K562 (cell line): ENCODE results near the gene SETD4. TPM values are rescaled to one million over a fixed set of nuclear protein-coding genes. Genes with fewer than 3 reads are reported as not detected.

Experiments used
- ATAC-seq: fragments of 200-7000 bp; cut with Tn5 transposase; 3 replicates; pipeline ENCODE4 v1.9.1; 2020; ENCODE audit warnings: moderate library complexity
- BruUV-seq: library from RNA; stranded (reverse); fragments of 400-500 nt; replicated peaks from 2 replicates; lab custom pipeline; 2021; lab: Mats Ljungman, UMichigan
- CTCF ChIA-PET: fragments of 300-600 bp; formaldehyde crosslinking; extraction: SDS; loops from one replicate; lab custom pipeline; 2021; ENCODE audit warnings: low intra/inter-chr PET ratio; lab: Yijun Ruan, JAX
- POLR2A ChIA-PET: fragments of 300-600, 350-650 bp; sonication (Branson Sonifier 250); formaldehyde crosslinking; extraction: SDS; loops from one replicate; lab custom pipeline; 2021; ENCODE audit warnings: antibody characterized with exemption, inconsistent platforms; lab: Yijun Ruan, JAX
- DNase-seq, 4 experiments: peaks; one replicate each; pipeline versions ENCODE4 v3.0.0 to v3.0.0-alpha.2; 2011 to 2018; ENCODE audit warnings: low spot score in 3 of 4, mixed read lengths in 3 of 4; ENCODE audit errors: extremely low read depth in 1 of 4
- FAIRE-seq: peaks from 2 replicates; lab custom pipeline; 2011; peaks lifted over from hg19 to GRCh38; lab: Jason Lieb, UNC
- H2AFZ ChIP-seq: 2 replicates; pipeline ENCODE4 v1.6.0; 2011; ENCODE audit warnings: low read depth, low read length, control low read depth, inconsistent platforms
- H3K27ac ChIP-seq: fragments of 200-600 bp; 3 replicates; pipeline ENCODE4 v1.8.0; 2011; ENCODE audit warnings: low read depth, mild to moderate bottlenecking, control low read depth, inconsistent platforms, low read length, moderate library complexity, mixed read lengths; ENCODE audit errors: extremely low read depth
- H3K27me3 ChIP-seq, 2 experiments: fragments of 300-600 bp in 1 of 2; 2 replicates in 1 of 2; 3 replicates in 1 of 2; pipeline versions ENCODE4 v1.6.0 to v1.8.0; 2011; ENCODE audit warnings: inconsistent platforms in 2 of 2, low read length in 2 of 2, mild to moderate bottlenecking in 1 of 2, mixed read lengths in 1 of 2, moderate library complexity in 1 of 2; ENCODE audit not compliant: control insufficient read depth in 2 of 2, insufficient read depth in 2 of 2
- H3K36me3 ChIP-seq: fragments of 300-600 bp; 3 replicates; pipeline ENCODE4 v1.8.0; 2011; ENCODE audit warnings: mild to moderate bottlenecking, low read length, inconsistent platforms; ENCODE audit not compliant: control insufficient read depth, insufficient read depth
- H3K4me1 ChIP-seq, 2 experiments: fragments of 200-600 bp in 1 of 2; replicated peaks in 1 of 2; 2 replicates in 1 of 2; 3 replicates in 1 of 2; pipeline versions ENCODE4 v1.5.1 to v1.8.0; 2011; ENCODE audit warnings: inconsistent platforms in 2 of 2, low read length in 2 of 2, mild to moderate bottlenecking in 1 of 2, mixed read lengths in 1 of 2, moderate library complexity in 1 of 2; ENCODE audit not compliant: control insufficient read depth in 2 of 2, insufficient read depth in 2 of 2
- H3K4me2 ChIP-seq: 2 replicates; pipeline ENCODE4 v1.6.1; 2011; ENCODE audit warnings: low read length, control low read depth, inconsistent platforms, mixed read lengths; ENCODE audit not compliant: insufficient read depth
- H3K4me3 ChIP-seq: fragments of 200-600 bp; sonication (generic), shearing (Covaris generic); 2 replicates; pipeline ENCODE4 v1.5.1; 2016; ENCODE audit warnings: control low read depth, inconsistent platforms
- H3K79me2 ChIP-seq: fragments of 200-600 bp; 3 replicates; pipeline ENCODE4 v1.8.0; 2011; ENCODE audit warnings: low read length, inconsistent platforms; ENCODE audit not compliant: control insufficient read depth, insufficient read depth
- H3K9ac ChIP-seq, 2 experiments: 2 replicates each; pipeline versions ENCODE4 v1.6.0 to v1.6.1; 2011; ENCODE audit warnings: low read depth in 2 of 2, low read length in 2 of 2, control low read depth in 1 of 2, inconsistent platforms in 1 of 2, mild to moderate bottlenecking in 1 of 2, mixed read lengths in 1 of 2; ENCODE audit not compliant: insufficient read depth in 1 of 2
- H3K9me1 ChIP-seq: one replicate; pipeline ENCODE4 v1.6.0; 2011; ENCODE audit warnings: inconsistent platforms, mild to moderate bottlenecking, low read length, moderate library complexity; ENCODE audit not compliant: control insufficient read depth, insufficient read depth
- H3K9me3 ChIP-seq: replicated peaks from 2 replicates; pipeline ENCODE4 v1.5.1; 2011; ENCODE audit warnings: low read depth, low read length, inconsistent platforms; ENCODE audit not compliant: control insufficient read depth, insufficient read depth
- H4K20me1 ChIP-seq: replicated peaks from 2 replicates; pipeline ENCODE4 v1.6.1; 2011; ENCODE audit warnings: low read length, inconsistent platforms, mixed read lengths; ENCODE audit not compliant: control insufficient read depth, insufficient read depth
- ARHGAP35 ChIP-seq: fragments of 450-650 bp; IDR thresholded peaks from 2 replicates; pipeline ENCODE4 v1.6.1; 2018; ENCODE audit not compliant: partially characterized antibody
- NELFE ChIP-seq: IDR thresholded peaks from 2 replicates; pipeline ENCODE4 v1.6.1; 2011; ENCODE audit warnings: mild to moderate bottlenecking; ENCODE audit not compliant: insufficient read depth, insufficient read length
- SPI1 ChIP-seq: IDR thresholded peaks from 2 replicates; pipeline ENCODE4 v1.6.1; 2011; ENCODE audit warnings: low read depth, low read length, control low read depth, borderline replicate concordance
- THRA ChIP-seq: fragments of 450-650 bp; IDR thresholded peaks from 2 replicates; pipeline ENCODE4 v1.6.1; 2017; ENCODE audit warnings: mild to moderate bottlenecking, moderate library complexity
- ZNF436 ChIP-seq: fragments of 250-450, 450-650 bp; sonication (Bioruptor Pico); formaldehyde crosslinking; IDR thresholded peaks from 2 replicates; pipeline ENCODE4 v1.7.0; 2020; ENCODE audit warnings: mild to moderate bottlenecking
- WGBS: fragments of 100-300 bp; shearing (Covaris generic); methylation state at CpG from one replicate; pipeline ENCODE4 v1.1.6; 2016; ENCODE audit warnings: low coverage, mixed read lengths; ENCODE audit not compliant: insufficient coverage; ENCODE audit errors: missing lambda C conversion rate; 5-methylcytosine and 5-hydroxymethylcytosine counted together
- in situ Hi-C: fragments of 300-500 bp; cut with MboI; formaldehyde crosslinking; loops from 4 replicates; pipeline ENCODE4 v1.15.0; 2018; ENCODE audit warnings: inconsistent platforms, mixed read lengths
- intact Hi-C: fragments of 100-400 bp; cut with micrococcal nuclease; formaldehyde crosslinking; loops from 2 replicates; pipeline ENCODE4 v1.14.2; 2022
- polyA plus RNA-seq, 8 experiments: library from polyadenylated mRNA; depleted of rRNA in 4 of 8; stranded (reverse) in 5 of 8; unstranded in 3 of 8; fragments of >200 nt; fragmentation: Nextera tagmentation in 2 of 8; fragmentation: Illumina TruSeq in 1 of 8; extraction: Ambion mirVana in 2 of 8; extraction: Trizol in 1 of 8; gene quantifications; 2 replicates each; pipeline versions ENCODE4 v1.2.1 to v1.2.3, GENCODE V29; 2011 to 2014; ENCODE audit warnings: inconsistent platforms in 1 of 8, missing spikeins in 1 of 8
- total RNA-seq, 7 experiments: library from RNA; depleted of rRNA in 6 of 7; stranded (reverse); fragments of >200 nt in 6 of 7; fragmentation: Illumina TruSeq in 2 of 7; extraction: Trizol in 2 of 7; gene quantifications; 2 replicates each; pipeline versions ENCODE4 v1.2.1 to v1.2.3, GENCODE V29; 2011 to 2021; ENCODE audit warnings: low replicate concordance in 1 of 7
- TF ChIP-seq, protein P1 (sequence below), 2 experiments: fragments of 450-650 bp; formaldehyde crosslinking in 1 of 2; IDR thresholded peaks; 2 replicates each; pipeline versions ENCODE4 v1.4.0 to v1.6.1; 2014 to 2020; ENCODE audit warnings: mild to moderate bottlenecking in 2 of 2, borderline replicate concordance in 1 of 2, low read depth in 1 of 2

SETD4 gene
- total and polyA plus RNA-seq, 9 of the 15 experiments (the other 6 are each of a cell fraction or from before 2014, with no cell fraction given), result 16.1 to 51.3 (median 25.7) TPM

DNA sequence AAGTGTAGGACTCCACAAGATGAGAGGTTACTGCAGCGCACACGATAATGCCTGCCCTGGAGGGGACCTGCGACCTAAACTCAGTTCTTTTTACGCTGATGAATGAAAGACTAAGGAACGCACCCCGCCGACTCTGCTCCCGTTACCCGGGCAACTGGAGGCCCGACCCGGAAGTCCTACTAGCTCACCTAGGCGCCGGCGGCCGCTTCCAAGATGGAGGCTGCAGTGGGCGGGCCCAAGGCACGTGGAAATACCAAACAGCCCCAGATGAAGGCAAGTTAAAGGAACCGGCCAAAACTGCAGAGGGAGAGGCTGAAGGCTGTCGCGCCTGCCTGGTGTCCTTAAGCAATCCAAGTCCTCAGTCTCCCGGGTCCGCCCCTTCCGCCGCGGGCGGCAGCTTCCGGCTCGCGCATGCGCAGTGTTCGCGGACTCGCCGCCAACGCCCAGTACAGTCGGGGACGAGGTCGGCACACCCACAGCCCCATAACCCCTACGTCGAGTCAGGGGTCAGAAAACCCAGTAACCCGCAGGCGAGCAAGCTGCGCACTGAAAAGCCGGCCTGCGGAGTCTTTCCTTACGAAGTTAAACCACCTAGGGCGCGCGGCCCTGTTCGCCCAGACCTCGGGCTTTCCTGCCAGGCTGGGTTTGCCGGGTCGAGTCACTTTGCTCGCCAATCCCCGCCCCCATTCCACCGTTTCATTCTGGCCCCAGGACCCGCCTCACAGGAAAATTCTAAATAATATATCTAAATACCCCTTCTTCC is at the start of gene SETD4 (continued):
- TF ChIP-seq THRA (no peak), ARHGAP35 (no peak), ZNF436 (no peak)

- CTCF ChIA-PET, result no interaction called here
- ATAC-seq, result no peak
- Histone ChIP-seq H3K9me1 (no peaks in the 10 kb centered on the region), H4K20me1 (no peaks in the 10 kb centered on the region), H3K27me3 (peaks cover 3 to 4% of the 10 kb centered on the region in 2 experiments; a peak in 2 of 5 replicates), H3K36me3 (no peaks in the 10 kb centered on the region), H3K4me2 (no peak overlapping the region), H3K79me2 (no peaks in the 10 kb centered on the region), H3K27ac (no peak overlapping the region), H3K9me3 (peaks cover 2% of the 10 kb centered on the region; the same call in 1 of the 2 replicates), H3K9ac (no peak overlapping the region), H2AFZ (no peak overlapping the region), H3K4me3 (no peak overlapping the region), H3K4me1 (peaks cover 0 to 6% of the 10 kb centered on the region in 2 experiments; a peak in 1 of 5 replicates)
- BruUV-seq, result no TSS peak
- in situ Hi-C loops (loop anchor here (5.0 kb wide), 1 partner anchor 83 kb away; no protein-coding TSS in a partner anchor), intact Hi-C loops (loop anchor here (5.0 to 10.0 kb wide), 2 partner anchors 48 to 165 kb away; partner anchors contain the start of gene SETD4)
- POLR2A ChIA-PET, result no interaction called here
- 31% methylated on average over 10 of the region's 10 CpGs for WGBS
- FAIRE-seq, result no peak
- DNase-seq, result no peak
- TF ChIP-seq SPI1 (no peak), NELFE (no peak)
- TF ChIP-seq, protein P1, sequence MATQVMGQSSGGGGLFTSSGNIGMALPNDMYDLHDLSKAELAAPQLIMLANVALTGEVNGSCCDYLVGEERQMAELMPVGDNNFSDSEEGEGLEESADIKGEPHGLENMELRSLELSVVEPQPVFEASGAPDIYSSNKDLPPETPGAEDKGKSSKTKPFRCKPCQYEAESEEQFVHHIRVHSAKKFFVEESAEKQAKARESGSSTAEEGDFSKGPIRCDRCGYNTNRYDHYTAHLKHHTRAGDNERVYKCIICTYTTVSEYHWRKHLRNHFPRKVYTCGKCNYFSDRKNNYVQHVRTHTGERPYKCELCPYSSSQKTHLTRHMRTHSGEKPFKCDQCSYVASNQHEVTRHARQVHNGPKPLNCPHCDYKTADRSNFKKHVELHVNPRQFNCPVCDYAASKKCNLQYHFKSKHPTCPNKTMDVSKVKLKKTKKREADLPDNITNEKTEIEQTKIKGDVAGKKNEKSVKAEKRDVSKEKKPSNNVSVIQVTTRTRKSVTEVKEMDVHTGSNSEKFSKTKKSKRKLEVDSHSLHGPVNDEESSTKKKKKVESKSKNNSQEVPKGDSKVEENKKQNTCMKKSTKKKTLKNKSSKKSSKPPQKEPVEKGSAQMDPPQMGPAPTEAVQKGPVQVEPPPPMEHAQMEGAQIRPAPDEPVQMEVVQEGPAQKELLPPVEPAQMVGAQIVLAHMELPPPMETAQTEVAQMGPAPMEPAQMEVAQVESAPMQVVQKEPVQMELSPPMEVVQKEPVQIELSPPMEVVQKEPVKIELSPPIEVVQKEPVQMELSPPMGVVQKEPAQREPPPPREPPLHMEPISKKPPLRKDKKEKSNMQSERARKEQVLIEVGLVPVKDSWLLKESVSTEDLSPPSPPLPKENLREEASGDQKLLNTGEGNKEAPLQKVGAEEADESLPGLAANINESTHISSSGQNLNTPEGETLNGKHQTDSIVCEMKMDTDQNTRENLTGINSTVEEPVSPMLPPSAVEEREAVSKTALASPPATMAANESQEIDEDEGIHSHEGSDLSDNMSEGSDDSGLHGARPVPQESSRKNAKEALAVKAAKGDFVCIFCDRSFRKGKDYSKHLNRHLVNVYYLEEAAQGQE (IDR thresholded peaks at IDR 0.05; ENCODE audit: borderline replicate concordance), result no peak
- TF ChIP-seq, protein P1 (CRISPR knock-in tag; IDR thresholded peaks at IDR 0.05; ENCODE audit: low read depth), result no peak
These were observed 49.5 kb upstream of the SETD4 start for GRCh38 chr21:36109868-36110267.
